HG02970 (cell line): ENCODE data around the gene AKR1C2.
"Not testable (repeated sequence)": the region's sequence is repeated elsewhere in the genome, so short reads cannot be mapped to it uniquely, and the experiment has no call there.

Experiments used
- ATAC-seq: cut with Tn5 transposase; IDR thresholded peaks from one replicate; pipeline ENCODE4 v1.9.1; 2021; ENCODE audit warnings: mild to moderate bottlenecking, moderate library complexity, moderate number of reproducible peaks; ENCODE audit not compliant: unreplicated experiment, low FRiP score

AKR1C2 gene

GRCh38 chr10:5030989-5031388, 27.3 kb upstream of the AKR1C2 start:
- no peak for ATAC-seq

GRCh38 chr10:5025461-5025881, 21.8 kb upstream of the AKR1C2 start:
- ATAC-seq, result not testable (repeated sequence)

- no peak for ATAC-seq
Measured at GRCh38 chr10:5023177-5023805, 19.6 kb upstream of the AKR1C2 start.

GRCh38 chr10:5021624-5022290, 18.1 kb upstream of the AKR1C2 start:
- ATAC-seq, result not testable (repeated sequence)

- not testable (repeated sequence) for ATAC-seq
Measured at GRCh38 chr10:5019770-5020612, 16.3 kb upstream of the AKR1C2 start.

GRCh38 chr10:5018671-5019277, 15.1 kb upstream of the AKR1C2 start:
- not testable (repeated sequence) for ATAC-seq

GRCh38 chr10:5018134-5018533, 14.5 kb upstream of the AKR1C2 start:
- ATAC-seq, result no peak

- ATAC-seq, result no peak
Measured at GRCh38 chr10:5014936-5015335, 11.3 kb upstream of the AKR1C2 start.

- ATAC-seq, result not testable (repeated sequence)
Measured at GRCh38 chr10:5014200-5014910, 10.7 kb upstream of the AKR1C2 start.

- ATAC-seq, result no peak
Measured at GRCh38 chr10:5013385-5013784, 9.7 kb upstream of the AKR1C2 start.

- ATAC-seq, result no peak
Measured at GRCh38 chr10:5012595-5012994, 8.9 kb upstream of the AKR1C2 start.

GRCh38 chr10:5011392-5011791, 7.7 kb upstream of the AKR1C2 start:
- ATAC-seq, result not testable (repeated sequence)

GRCh38 chr10:5010043-5010442, 6.4 kb upstream of the AKR1C2 start:
- not testable (repeated sequence) for ATAC-seq

GRCh38 chr10:5008857-5009548, 5.3 kb upstream of the AKR1C2 start:
- ATAC-seq, result not testable (repeated sequence)

- ATAC-seq, result not testable (repeated sequence)
Measured at GRCh38 chr10:5004501-5004900, 844 bp upstream of the AKR1C2 start.

GRCh38 chr10:5004030-5004385, 351 bp upstream of the AKR1C2 start:
- not testable (repeated sequence) for ATAC-seq

- no peak for ATAC-seq
Measured at GRCh38 chr10:5002013-5002727, 1.5 kb downstream of the AKR1C2 start.

GRCh38 chr10:4998671-4999070, 5.0 kb downstream of the AKR1C2 start:
- no peak for ATAC-seq

GRCh38 chr10:4994260-4994659, 9.4 kb downstream of the AKR1C2 start:
- not testable (repeated sequence) for ATAC-seq
